Measurements from ENCODE around the gene SFN.

The SFN gene

GRCh38 chr1:26889551-26890466 lies 26.9 kb downstream of the SFN start, which contains the start of gene GPN2:
TSS of gene GPN2 (minus strand) at chr1:26890283. CDS start at chr1:26890096, 187 bp downstream.
- H3K4me3 ChIP-seq (ENCODE audit: low read length in 2 of 2): peak within 1 kb of the TSS; percentile 90 to 91
- peaks cover 11 to 18% of the 10 kb centered on the region in 2 donors for H3K4me1 ChIP-seq (ENCODE audit: control insufficient read depth in 2 of 2, insufficient read depth in 2 of 2, low read length in 2 of 2)
- no peaks in the 10 kb centered on the region for H3K27me3 ChIP-seq (ENCODE audit: control insufficient read depth in 2 of 2, insufficient read depth in 2 of 2, low read length in 2 of 2)
- H3K27ac ChIP-seq (ENCODE audit: low read depth in 2 of 2, low read length in 2 of 2): peak within 1 kb of the TSS; percentile 95 to 96
- H3K36me3 ChIP-seq (ENCODE audit: control insufficient read depth in 2 of 2, insufficient read depth in 2 of 2, low read length in 2 of 2): peaks cover 45 to 49% of the 10 kb centered on the region in 2 donors
- peak within 1 kb of the TSS; percentile 96 to 97 for H3K9ac ChIP-seq (ENCODE audit: low read depth in 1 of 2, low read length in 2 of 2)
- H3K9me3 ChIP-seq (ENCODE audit: control insufficient read depth in 2 of 2, low read length in 2 of 2): no peaks in the 10 kb centered on the region

- Histone ChIP-seq H3K4me3 (ENCODE audit: low read length in 2 of 2) (peak overlapping the region; percentile 90 to 91), H3K27me3 (ENCODE audit: control insufficient read depth in 2 of 2, insufficient read depth in 2 of 2, low read length in 2 of 2) (no peaks in the 10 kb centered on the region), H3K27ac (ENCODE audit: low read depth in 2 of 2, low read length in 2 of 2) (peak overlapping the region; percentile 95 to 96), H3K9ac (ENCODE audit: low read depth in 1 of 2, low read length in 2 of 2) (peak overlapping the region; percentile 96 to 97), H3K4me1 (ENCODE audit: control insufficient read depth in 2 of 2, insufficient read depth in 2 of 2, low read length in 2 of 2) (peaks cover 11 to 18% of the 10 kb centered on the region in 2 donors), H3K36me3 (ENCODE audit: control insufficient read depth in 2 of 2, insufficient read depth in 2 of 2, low read length in 2 of 2) (peaks cover 39 to 43% of the 10 kb centered on the region in 2 donors), H3K9me3 (ENCODE audit: control insufficient read depth in 2 of 2, low read length in 2 of 2) (no peaks in the 10 kb centered on the region)
These were observed 27.5 kb downstream of the SFN start for GRCh38 chr1:26890467-26890796.

- H3K4me3 ChIP-seq (ENCODE audit: low read length in 2 of 2): no peak overlapping the region
- H3K4me1 ChIP-seq (ENCODE audit: control insufficient read depth in 2 of 2, insufficient read depth in 2 of 2, low read length in 2 of 2): peaks cover 9 to 14% of the 10 kb centered on the region in 2 donors
- no peaks in the 10 kb centered on the region for H3K9me3 ChIP-seq (ENCODE audit: control insufficient read depth in 2 of 2, low read length in 2 of 2)
- no peaks in the 10 kb centered on the region for H3K27me3 ChIP-seq (ENCODE audit: control insufficient read depth in 2 of 2, insufficient read depth in 2 of 2, low read length in 2 of 2)
- H3K36me3 ChIP-seq (ENCODE audit: control insufficient read depth in 2 of 2, insufficient read depth in 2 of 2, low read length in 2 of 2): peaks cover 28 to 38% of the 10 kb centered on the region in 2 donors
- no peak overlapping the region for H3K27ac ChIP-seq (ENCODE audit: low read depth in 2 of 2, low read length in 2 of 2)
- H3K9ac ChIP-seq (ENCODE audit: low read depth in 1 of 2, low read length in 2 of 2): no peak overlapping the region
These were observed 31.3 kb downstream of the SFN start for GRCh38 chr1:26894263-26894662.

GRCh38 chr1:26897351-26897750 lies 34.4 kb downstream of the SFN start:
- H3K27me3 ChIP-seq (ENCODE audit: control insufficient read depth in 2 of 2, insufficient read depth in 2 of 2, low read length in 2 of 2): no peaks in the 10 kb centered on the region
- H3K9ac ChIP-seq (ENCODE audit: low read depth in 1 of 2, low read length in 2 of 2): no peak overlapping the region
- H3K36me3 ChIP-seq (ENCODE audit: control insufficient read depth in 2 of 2, insufficient read depth in 2 of 2, low read length in 2 of 2): peaks cover 26 to 34% of the 10 kb centered on the region in 2 donors
- H3K4me3 ChIP-seq (ENCODE audit: low read length in 2 of 2): no peak overlapping the region
- H3K4me1 ChIP-seq (ENCODE audit: control insufficient read depth in 2 of 2, insufficient read depth in 2 of 2, low read length in 2 of 2): peaks cover 13 to 15% of the 10 kb centered on the region in 2 donors
- no peak overlapping the region for H3K27ac ChIP-seq (ENCODE audit: low read depth in 2 of 2, low read length in 2 of 2)
- H3K9me3 ChIP-seq (ENCODE audit: control insufficient read depth in 2 of 2, low read length in 2 of 2): no peaks in the 10 kb centered on the region

- peaks cover 11 to 14% of the 10 kb centered on the region in 2 donors for H3K36me3 ChIP-seq (ENCODE audit: control insufficient read depth in 2 of 2, insufficient read depth in 2 of 2, low read length in 2 of 2)
- H3K27me3 ChIP-seq (ENCODE audit: control insufficient read depth in 2 of 2, insufficient read depth in 2 of 2, low read length in 2 of 2): no peaks in the 10 kb centered on the region
- H3K9ac ChIP-seq (ENCODE audit: low read depth in 1 of 2, low read length in 2 of 2): peak within 1 kb of the TSS; percentile 81 to 89
- peak within 1 kb of the TSS; percentile 91 to 97 for H3K4me3 ChIP-seq (ENCODE audit: low read length in 2 of 2)
- peak within 1 kb of the TSS; percentile 80 to 87 for H3K27ac ChIP-seq (ENCODE audit: low read depth in 2 of 2, low read length in 2 of 2)
- peaks cover 13 to 20% of the 10 kb centered on the region in 2 donors for H3K4me1 ChIP-seq (ENCODE audit: control insufficient read depth in 2 of 2, insufficient read depth in 2 of 2, low read length in 2 of 2)
- no peaks in the 10 kb centered on the region for H3K9me3 ChIP-seq (ENCODE audit: control insufficient read depth in 2 of 2, low read length in 2 of 2)
These were observed 37.3 kb downstream of the SFN start, which contains the start of gene GPATCH3 for GRCh38 chr1:26900001-26900814. TSS of gene GPATCH3 (minus strand) at chr1:26900467. CDS start at chr1:26900442, 25 bp downstream.

- Histone ChIP-seq H3K9ac (ENCODE audit: low read depth in 1 of 2, low read length in 2 of 2) (peak overlapping the region; percentile 81 to 89), H3K27ac (ENCODE audit: low read depth in 2 of 2, low read length in 2 of 2) (peak overlapping the region; percentile 80 to 87)
These were observed 38.0 kb downstream of the SFN start for GRCh38 chr1:26900815-26901511.

GRCh38 chr1:26907071-26907917 lies 44.3 kb downstream of the SFN start:
- no peak overlapping the region for H3K9ac ChIP-seq (ENCODE audit: low read depth in 1 of 2, low read length in 2 of 2)
- no peaks in the 10 kb centered on the region for H3K27me3 ChIP-seq (ENCODE audit: control insufficient read depth in 2 of 2, insufficient read depth in 2 of 2, low read length in 2 of 2)
- H3K4me3 ChIP-seq (ENCODE audit: low read length in 2 of 2): no peak overlapping the region
- H3K36me3 ChIP-seq (ENCODE audit: control insufficient read depth in 2 of 2, insufficient read depth in 2 of 2, low read length in 2 of 2): no peaks in the 10 kb centered on the region
- H3K9me3 ChIP-seq (ENCODE audit: control insufficient read depth in 2 of 2, low read length in 2 of 2): no peaks in the 10 kb centered on the region
- peaks cover 9 to 33% of the 10 kb centered on the region in 2 donors for H3K4me1 ChIP-seq (ENCODE audit: control insufficient read depth in 2 of 2, insufficient read depth in 2 of 2, low read length in 2 of 2)
- peak overlapping the region in 1 of 2 donors; percentile 2 for H3K27ac ChIP-seq (ENCODE audit: low read depth in 2 of 2, low read length in 2 of 2)

More at GRCh38 chr1:26900815-26901511, 38.0 kb downstream of the SFN start:
- Histone ChIP-seq H3K4me1 (ENCODE audit: control insufficient read depth in 2 of 2, insufficient read depth in 2 of 2, low read length in 2 of 2) (peaks cover 13 to 23% of the 10 kb centered on the region in 2 donors), H3K9me3 (ENCODE audit: control insufficient read depth in 2 of 2, low read length in 2 of 2) (no peaks in the 10 kb centered on the region), H3K4me3 (ENCODE audit: low read length in 2 of 2) (peak overlapping the region; percentile 91 to 97), H3K27me3 (ENCODE audit: control insufficient read depth in 2 of 2, insufficient read depth in 2 of 2, low read length in 2 of 2) (no peaks in the 10 kb centered on the region), H3K36me3 (ENCODE audit: control insufficient read depth in 2 of 2, insufficient read depth in 2 of 2, low read length in 2 of 2) (peaks cover 10% of the 10 kb centered on the region in 2 donors)

GRCh38 chr1:26909951-26910342 lies 47.0 kb downstream of the SFN start:
- no peak overlapping the region for H3K4me3 ChIP-seq (ENCODE audit: low read length in 2 of 2)
- H3K27ac ChIP-seq (ENCODE audit: low read depth in 2 of 2, low read length in 2 of 2): no peak overlapping the region
- peaks cover 21 to 46% of the 10 kb centered on the region in 2 donors for H3K4me1 ChIP-seq (ENCODE audit: control insufficient read depth in 2 of 2, insufficient read depth in 2 of 2, low read length in 2 of 2)
- no peaks in the 10 kb centered on the region for H3K27me3 ChIP-seq (ENCODE audit: control insufficient read depth in 2 of 2, insufficient read depth in 2 of 2, low read length in 2 of 2)
- no peaks in the 10 kb centered on the region for H3K36me3 ChIP-seq (ENCODE audit: control insufficient read depth in 2 of 2, insufficient read depth in 2 of 2, low read length in 2 of 2)
- no peaks in the 10 kb centered on the region for H3K9me3 ChIP-seq (ENCODE audit: control insufficient read depth in 2 of 2, low read length in 2 of 2)
- no peak overlapping the region for H3K9ac ChIP-seq (ENCODE audit: low read depth in 1 of 2, low read length in 2 of 2)

Measured in mucosa of rectum (tissue), 2 donors.